Panc1 (cell line): ENCODE measurements around the gene RBM24.

Source experiments
- POLR2AphosphoS5 ChIP-seq: IDR thresholded peaks from 2 replicates; pipeline ENCODE4 v1.6.1; 2012; ENCODE audit warnings: mild to moderate bottlenecking, low read depth, low read length, moderate library complexity
- TF ChIP-seq, protein P1 (sequence below): fragments of 450-650 bp; IDR thresholded peaks from 2 replicates; pipeline ENCODE4 v1.5.1; 2017; ENCODE audit warnings: mild to moderate bottlenecking

GRCh38 chr6:17265570-17265969 is 15.6 kb upstream of the RBM24 start:
- TF ChIP-seq, protein P1, sequence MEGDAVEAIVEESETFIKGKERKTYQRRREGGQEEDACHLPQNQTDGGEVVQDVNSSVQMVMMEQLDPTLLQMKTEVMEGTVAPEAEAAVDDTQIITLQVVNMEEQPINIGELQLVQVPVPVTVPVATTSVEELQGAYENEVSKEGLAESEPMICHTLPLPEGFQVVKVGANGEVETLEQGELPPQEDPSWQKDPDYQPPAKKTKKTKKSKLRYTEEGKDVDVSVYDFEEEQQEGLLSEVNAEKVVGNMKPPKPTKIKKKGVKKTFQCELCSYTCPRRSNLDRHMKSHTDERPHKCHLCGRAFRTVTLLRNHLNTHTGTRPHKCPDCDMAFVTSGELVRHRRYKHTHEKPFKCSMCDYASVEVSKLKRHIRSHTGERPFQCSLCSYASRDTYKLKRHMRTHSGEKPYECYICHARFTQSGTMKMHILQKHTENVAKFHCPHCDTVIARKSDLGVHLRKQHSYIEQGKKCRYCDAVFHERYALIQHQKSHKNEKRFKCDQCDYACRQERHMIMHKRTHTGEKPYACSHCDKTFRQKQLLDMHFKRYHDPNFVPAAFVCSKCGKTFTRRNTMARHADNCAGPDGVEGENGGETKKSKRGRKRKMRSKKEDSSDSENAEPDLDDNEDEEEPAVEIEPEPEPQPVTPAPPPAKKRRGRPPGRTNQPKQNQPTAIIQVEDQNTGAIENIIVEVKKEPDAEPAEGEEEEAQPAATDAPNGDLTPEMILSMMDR, result no peak
- TF ChIP-seq POLR2AphosphoS5, result no peak
